Measurements from ENCODE around the gene ACCS. TPM values are rescaled to one million over a fixed set of nuclear protein-coding genes. Genes with fewer than 3 reads are reported as not detected.

Gene ACCS
- polyA plus RNA-seq, 2 of the 4 experiments (the other 2 are of a cell fraction), result 21.7 to 24.9 TPM

GRCh38 chr11:44125598-44125997, 59.5 kb downstream of the ACCS start:
- ChIA-PET POLR2A (no interaction called here), CTCF (interaction anchor here (0.9 to 2.8 kb wide), 5 partner anchors 9 to 415 kb away, joined by 3 to 9 read pairs (median 3); no protein-coding TSS in a partner anchor)
- TF ChIP-seq EHMT2 (IDR thresholded peaks at IDR 0.05; ENCODE audit: low read depth), result no peak
- TF ChIP-seq RARB (CRISPR knock-in tag; IDR thresholded peaks at IDR 0.05), result no peak
- TF ChIP-seq TFCP2L1 (CRISPR knock-in tag; IDR thresholded peaks at IDR 0.05), result no peak
- TF ChIP-seq CTCF (IDR thresholded peaks at IDR 0.05), result no peak
- no peak for TF ChIP-seq ZNF302 (CRISPR knock-in tag; IDR thresholded peaks at IDR 0.05)
- no peak for TF ChIP-seq KDM1A (IDR thresholded peaks at IDR 0.05; ENCODE audit: low read depth)
- TF ChIP-seq ELK1 (IDR thresholded peaks at IDR 0.05; ENCODE audit: low read depth, low read length), result no peak
- TF ChIP-seq, protein P1, sequence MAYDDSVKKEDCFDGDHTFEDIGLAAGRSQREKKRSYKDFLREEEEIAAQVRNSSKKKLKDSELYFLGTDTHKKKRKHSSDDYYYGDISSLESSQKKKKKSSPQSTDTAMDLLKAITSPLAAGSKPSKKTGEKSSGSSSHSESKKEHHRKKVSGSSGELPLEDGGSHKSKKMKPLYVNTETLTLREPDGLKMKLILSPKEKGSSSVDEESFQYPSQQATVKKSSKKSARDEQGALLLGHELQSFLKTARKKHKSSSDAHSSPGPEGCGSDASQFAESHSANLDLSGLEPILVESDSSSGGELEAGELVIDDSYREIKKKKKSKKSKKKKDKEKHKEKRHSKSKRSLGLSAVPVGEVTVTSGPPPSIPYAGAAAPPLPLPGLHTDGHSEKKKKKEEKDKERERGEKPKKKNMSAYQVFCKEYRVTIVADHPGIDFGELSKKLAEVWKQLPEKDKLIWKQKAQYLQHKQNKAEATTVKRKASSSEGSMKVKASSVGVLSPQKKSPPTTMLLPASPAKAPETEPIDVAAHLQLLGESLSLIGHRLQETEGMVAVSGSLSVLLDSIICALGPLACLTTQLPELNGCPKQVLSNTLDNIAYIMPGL (CRISPR knock-in tag; IDR thresholded peaks at IDR 0.05; ENCODE audit: borderline replicate concordance), result no peak
- no peak for TF ChIP-seq RNF2 (IDR thresholded peaks at IDR 0.05; ENCODE audit: borderline replicate concordance, low read depth)
- no peak for TF ChIP-seq NR3C1 (IDR thresholded peaks at IDR 0.05)
- TF ChIP-seq BHLHE40 (IDR thresholded peaks at IDR 0.05; ENCODE audit: low read depth, low read length), result no peak
- no peak for TF ChIP-seq MYC (IDR thresholded peaks at IDR 0.05; ENCODE audit: borderline replicate concordance, low read length)
- TF ChIP-seq, protein P2, sequence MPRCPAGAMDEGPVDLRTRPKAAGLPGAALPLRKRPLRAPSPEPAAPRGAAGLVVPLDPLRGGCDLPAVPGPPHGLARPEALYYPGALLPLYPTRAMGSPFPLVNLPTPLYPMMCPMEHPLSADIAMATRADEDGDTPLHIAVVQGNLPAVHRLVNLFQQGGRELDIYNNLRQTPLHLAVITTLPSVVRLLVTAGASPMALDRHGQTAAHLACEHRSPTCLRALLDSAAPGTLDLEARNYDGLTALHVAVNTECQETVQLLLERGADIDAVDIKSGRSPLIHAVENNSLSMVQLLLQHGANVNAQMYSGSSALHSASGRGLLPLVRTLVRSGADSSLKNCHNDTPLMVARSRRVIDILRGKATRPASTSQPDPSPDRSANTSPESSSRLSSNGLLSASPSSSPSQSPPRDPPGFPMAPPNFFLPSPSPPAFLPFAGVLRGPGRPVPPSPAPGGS (IDR thresholded peaks at IDR 0.05), result no peak
- no peak for TF ChIP-seq ZC3H11A (IDR thresholded peaks at IDR 0.05)
- no peak for TF ChIP-seq FOSL2 (IDR thresholded peaks at IDR 0.05)
- TF ChIP-seq FOSL2 (CRISPR knock-in tag; IDR thresholded peaks at IDR 0.05), result no peak
- no peak for TF ChIP-seq HEYL (CRISPR knock-in tag; IDR thresholded peaks at IDR 0.05)
- TF ChIP-seq CHD4 (IDR thresholded peaks at IDR 0.05; ENCODE audit: borderline replicate concordance), result no peak
- TF ChIP-seq, protein P3, sequence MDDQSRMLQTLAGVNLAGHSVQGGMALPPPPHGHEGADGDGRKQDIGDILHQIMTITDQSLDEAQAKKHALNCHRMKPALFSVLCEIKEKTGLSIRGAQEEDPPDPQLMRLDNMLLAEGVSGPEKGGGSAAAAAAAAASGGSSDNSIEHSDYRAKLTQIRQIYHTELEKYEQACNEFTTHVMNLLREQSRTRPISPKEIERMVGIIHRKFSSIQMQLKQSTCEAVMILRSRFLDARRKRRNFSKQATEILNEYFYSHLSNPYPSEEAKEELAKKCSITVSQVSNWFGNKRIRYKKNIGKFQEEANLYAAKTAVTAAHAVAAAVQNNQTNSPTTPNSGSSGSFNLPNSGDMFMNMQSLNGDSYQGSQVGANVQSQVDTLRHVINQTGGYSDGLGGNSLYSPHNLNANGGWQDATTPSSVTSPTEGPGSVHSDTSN (IDR thresholded peaks at IDR 0.05), result no peak
- TF ChIP-seq MAZ (IDR thresholded peaks at IDR 0.05; ENCODE audit: borderline replicate concordance, low read depth, low read length), result no peak
- TF ChIP-seq HOXB5 (CRISPR knock-in tag; IDR thresholded peaks at IDR 0.05), result no peak
- ATAC-seq (no peak), DNase-seq (ENCODE audit: low read depth in 1 of 2, low spot score in 1 of 2) (no peak), FAIRE-seq (no peak)
- Histone ChIP-seq H3K9me3 (no peaks in the 10 kb centered on the region), H3K4me2 (no peak overlapping the region), H3K4me3 (no peak overlapping the region), H3K4me1 (no peaks in the 10 kb centered on the region), H3K27ac (no peak overlapping the region)
- 79% methylated on average over 4 of the region's 4 CpGs for WGBS (ENCODE audit: missing lambda C conversion rate)
